HepG2 (cell line): ENCODE results near the gene MAMSTR. TPM values are rescaled to one million over a fixed set of nuclear protein-coding genes. Genes with fewer than 3 reads are reported as not detected.
A peak's percentile ranks its signal among the peaks of the same experiment; 100 is the strongest.

Experiments used
- CBX1 ChIP-seq: IDR thresholded peaks from one replicate; pipeline ENCODE4 v1.6.1; 2016; ENCODE audit warnings: antibody characterized with exemption, low read depth
- CHD2 ChIP-seq: IDR thresholded peaks from 2 replicates; pipeline ENCODE4 v1.6.1; 2011; ENCODE audit warnings: low read depth, low read length, improper control_type of control experiment
- ETV5 ChIP-seq: IDR thresholded peaks from 2 replicates; pipeline ENCODE4 v1.6.1; 2018; ENCODE audit warnings: missing biosample characterization, missing genetic modification reagents, inconsistent platforms, borderline replicate concordance
- MTA1 ChIP-seq: sonication (generic); formaldehyde crosslinking; IDR thresholded peaks from 2 replicates; pipeline ENCODE4 v1.4.0; 2020; ENCODE audit warnings: missing genetic modification reagents, mild to moderate bottlenecking, borderline replicate concordance
- NONO ChIP-seq, 2 experiments: fragments of 450-650 bp in 1 of 2; sonication (generic) in 1 of 2; formaldehyde crosslinking in 1 of 2; IDR thresholded peaks in 1 of 2; conservative IDR thresholded peaks in 1 of 2; 2 replicates each; pipeline versions ENCODE4 v1.6.1 to v1.8.0; 2017 to 2022; ENCODE audit warnings: mild to moderate bottlenecking in 1 of 2, missing genetic modification reagents in 1 of 2, moderate library complexity in 1 of 2
- RFX5 ChIP-seq: IDR thresholded peaks from 2 replicates; pipeline ENCODE4 v1.6.1; 2011; ENCODE audit warnings: low read depth, low read length, improper control_type of control experiment
- TARDBP ChIP-seq: sonication (generic); formaldehyde crosslinking; IDR thresholded peaks from 2 replicates; pipeline ENCODE4 v1.8.0; 2022; ENCODE audit warnings: mild to moderate bottlenecking, missing genetic modification reagents
- TGIF2 ChIP-seq: IDR thresholded peaks from 2 replicates; pipeline ENCODE4 v1.6.1; 2016; ENCODE audit warnings: control low read depth, missing compliant biosample characterization
- ZFX ChIP-seq: sonication (generic); formaldehyde crosslinking; IDR thresholded peaks from 2 replicates; pipeline ENCODE4 v1.4.0; 2020; ENCODE audit warnings: mild to moderate bottlenecking, low read depth, missing genetic modification reagents, moderate library complexity
- ZNF44 ChIP-seq: sonication (generic); formaldehyde crosslinking; IDR thresholded peaks from 2 replicates; pipeline ENCODE4 v1.5.1; 2020; ENCODE audit warnings: mild to moderate bottlenecking, missing genetic modification reagents
- ZNF782 ChIP-seq: sonication (generic); formaldehyde crosslinking; IDR thresholded peaks from 2 replicates; pipeline ENCODE4 v1.4.0; 2020; ENCODE audit warnings: missing genetic modification reagents, mild to moderate bottlenecking, borderline replicate concordance
- ZSCAN29 ChIP-seq: sonication (generic); formaldehyde crosslinking; conservative IDR thresholded peaks from 2 replicates; pipeline ENCODE4 v1.4.0; 2020; ENCODE audit warnings: mild to moderate bottlenecking, missing genetic modification reagents
- polyA plus RNA-seq, 8 experiments: library from polyadenylated mRNA; depleted of rRNA in 3 of 8; stranded (reverse) in 7 of 8; unstranded in 1 of 8; fragments of >200 nt; fragmentation: Illumina TruSeq in 4 of 8; extraction: Trizol in 4 of 8; gene quantifications; 2 replicates each; pipeline versions ENCODE4 v1.2.1 to v1.2.3, GENCODE V29; 2011 to 2016; ENCODE audit warnings: low read depth in 4 of 8, missing spikeins in 1 of 8, mixed read lengths in 1 of 8; ENCODE audit not compliant: insufficient read depth in 1 of 8
- total RNA-seq, 5 experiments: library from RNA; depleted of rRNA; stranded (reverse); fragments of >200 nt; fragmentation: Illumina TruSeq; extraction: Trizol; gene quantifications; 2 replicates each; pipeline ENCODE4 v1.2.3, GENCODE V29; 2016; ENCODE audit warnings: low read depth in 1 of 5
- TF ChIP-seq, protein P1 (sequence below): sonication (generic); formaldehyde crosslinking; IDR thresholded peaks from 2 replicates; pipeline ENCODE4 v1.4.0; 2020; ENCODE audit warnings: missing genetic modification reagents
- TF ChIP-seq, protein P2 (sequence below): sonication (generic); formaldehyde crosslinking; IDR thresholded peaks from 2 replicates; pipeline ENCODE4 v1.5.0; 2020; ENCODE audit warnings: missing genetic modification reagents
- TF ChIP-seq, protein P3 (sequence below): sonication (generic); formaldehyde crosslinking; IDR thresholded peaks from 2 replicates; pipeline ENCODE4 v1.5.1; 2020; ENCODE audit warnings: missing genetic modification reagents, mild to moderate bottlenecking, borderline replicate concordance
- TF ChIP-seq, protein P4 (sequence below): sonication (generic); formaldehyde crosslinking; IDR thresholded peaks from 2 replicates; pipeline ENCODE4 v1.5.1; 2020; ENCODE audit warnings: mild to moderate bottlenecking, missing genetic modification reagents, moderate library complexity

The MAMSTR gene
- total and polyA plus RNA-seq, 2 of the 13 experiments (the other 11 are each of a cell fraction or from before 2014, with no cell fraction given) = 2.2 to 2.4 TPM

DNA sequence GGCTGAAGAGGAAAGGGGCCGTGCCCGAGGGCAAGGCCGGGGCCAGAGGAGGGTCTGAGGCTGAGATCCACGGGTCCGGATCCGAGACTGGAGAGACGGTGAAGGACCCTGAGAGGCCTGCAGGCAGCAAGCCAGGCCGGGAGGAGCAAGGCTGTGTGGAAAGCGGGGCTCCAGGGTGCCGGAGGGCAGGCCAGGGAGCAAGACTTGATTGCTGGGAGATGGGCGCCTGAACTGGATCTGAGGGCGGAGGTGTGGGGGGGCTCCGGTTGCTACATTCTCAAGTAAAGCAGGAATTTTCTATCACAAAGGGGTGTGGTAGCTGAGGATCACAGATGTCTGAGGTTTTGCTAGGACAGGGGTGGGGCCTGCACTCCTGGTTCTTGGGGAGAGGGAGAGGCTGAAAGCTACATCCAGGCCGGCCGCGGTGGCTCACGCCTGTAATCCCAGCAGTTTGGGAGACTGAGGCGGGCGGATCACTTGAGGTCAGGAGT is 3.8 kb downstream of the MAMSTR start (continued):
- TF ChIP-seq, protein P1, sequence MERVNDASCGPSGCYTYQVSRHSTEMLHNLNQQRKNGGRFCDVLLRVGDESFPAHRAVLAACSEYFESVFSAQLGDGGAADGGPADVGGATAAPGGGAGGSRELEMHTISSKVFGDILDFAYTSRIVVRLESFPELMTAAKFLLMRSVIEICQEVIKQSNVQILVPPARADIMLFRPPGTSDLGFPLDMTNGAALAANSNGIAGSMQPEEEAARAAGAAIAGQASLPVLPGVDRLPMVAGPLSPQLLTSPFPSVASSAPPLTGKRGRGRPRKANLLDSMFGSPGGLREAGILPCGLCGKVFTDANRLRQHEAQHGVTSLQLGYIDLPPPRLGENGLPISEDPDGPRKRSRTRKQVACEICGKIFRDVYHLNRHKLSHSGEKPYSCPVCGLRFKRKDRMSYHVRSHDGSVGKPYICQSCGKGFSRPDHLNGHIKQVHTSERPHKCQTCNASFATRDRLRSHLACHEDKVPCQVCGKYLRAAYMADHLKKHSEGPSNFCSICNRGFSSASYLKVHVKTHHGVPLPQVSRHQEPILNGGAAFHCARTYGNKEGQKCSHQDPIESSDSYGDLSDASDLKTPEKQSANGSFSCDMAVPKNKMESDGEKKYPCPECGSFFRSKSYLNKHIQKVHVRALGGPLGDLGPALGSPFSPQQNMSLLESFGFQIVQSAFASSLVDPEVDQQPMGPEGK (CRISPR knock-in tag) = 0 out of 2 replicates have a peak, but pooled peaks have one; percentile 6
- no peak for TF ChIP-seq CHD2
- TF ChIP-seq NONO (IDR thresholded peaks at IDR 0.05) = no peak
- TF ChIP-seq NONO (CRISPR knock-in tag; conservative IDR thresholded peaks at IDR 0.05) = no peak
- TF ChIP-seq, protein P2, sequence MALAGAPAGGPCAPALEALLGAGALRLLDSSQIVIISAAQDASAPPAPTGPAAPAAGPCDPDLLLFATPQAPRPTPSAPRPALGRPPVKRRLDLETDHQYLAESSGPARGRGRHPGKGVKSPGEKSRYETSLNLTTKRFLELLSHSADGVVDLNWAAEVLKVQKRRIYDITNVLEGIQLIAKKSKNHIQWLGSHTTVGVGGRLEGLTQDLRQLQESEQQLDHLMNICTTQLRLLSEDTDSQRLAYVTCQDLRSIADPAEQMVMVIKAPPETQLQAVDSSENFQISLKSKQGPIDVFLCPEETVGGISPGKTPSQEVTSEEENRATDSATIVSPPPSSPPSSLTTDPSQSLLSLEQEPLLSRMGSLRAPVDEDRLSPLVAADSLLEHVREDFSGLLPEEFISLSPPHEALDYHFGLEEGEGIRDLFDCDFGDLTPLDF = no peak
- TF ChIP-seq ZNF44 (CRISPR knock-in tag) = no peak
- TF ChIP-seq, protein P3, sequence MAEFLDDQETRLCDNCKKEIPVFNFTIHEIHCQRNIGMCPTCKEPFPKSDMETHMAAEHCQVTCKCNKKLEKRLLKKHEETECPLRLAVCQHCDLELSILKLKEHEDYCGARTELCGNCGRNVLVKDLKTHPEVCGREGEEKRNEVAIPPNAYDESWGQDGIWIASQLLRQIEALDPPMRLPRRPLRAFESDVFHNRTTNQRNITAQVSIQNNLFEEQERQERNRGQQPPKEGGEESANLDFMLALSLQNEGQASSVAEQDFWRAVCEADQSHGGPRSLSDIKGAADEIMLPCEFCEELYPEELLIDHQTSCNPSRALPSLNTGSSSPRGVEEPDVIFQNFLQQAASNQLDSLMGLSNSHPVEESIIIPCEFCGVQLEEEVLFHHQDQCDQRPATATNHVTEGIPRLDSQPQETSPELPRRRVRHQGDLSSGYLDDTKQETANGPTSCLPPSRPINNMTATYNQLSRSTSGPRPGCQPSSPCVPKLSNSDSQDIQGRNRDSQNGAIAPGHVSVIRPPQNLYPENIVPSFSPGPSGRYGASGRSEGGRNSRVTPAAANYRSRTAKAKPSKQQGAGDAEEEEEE (CRISPR knock-in tag) = no peak
- TF ChIP-seq, protein P4, sequence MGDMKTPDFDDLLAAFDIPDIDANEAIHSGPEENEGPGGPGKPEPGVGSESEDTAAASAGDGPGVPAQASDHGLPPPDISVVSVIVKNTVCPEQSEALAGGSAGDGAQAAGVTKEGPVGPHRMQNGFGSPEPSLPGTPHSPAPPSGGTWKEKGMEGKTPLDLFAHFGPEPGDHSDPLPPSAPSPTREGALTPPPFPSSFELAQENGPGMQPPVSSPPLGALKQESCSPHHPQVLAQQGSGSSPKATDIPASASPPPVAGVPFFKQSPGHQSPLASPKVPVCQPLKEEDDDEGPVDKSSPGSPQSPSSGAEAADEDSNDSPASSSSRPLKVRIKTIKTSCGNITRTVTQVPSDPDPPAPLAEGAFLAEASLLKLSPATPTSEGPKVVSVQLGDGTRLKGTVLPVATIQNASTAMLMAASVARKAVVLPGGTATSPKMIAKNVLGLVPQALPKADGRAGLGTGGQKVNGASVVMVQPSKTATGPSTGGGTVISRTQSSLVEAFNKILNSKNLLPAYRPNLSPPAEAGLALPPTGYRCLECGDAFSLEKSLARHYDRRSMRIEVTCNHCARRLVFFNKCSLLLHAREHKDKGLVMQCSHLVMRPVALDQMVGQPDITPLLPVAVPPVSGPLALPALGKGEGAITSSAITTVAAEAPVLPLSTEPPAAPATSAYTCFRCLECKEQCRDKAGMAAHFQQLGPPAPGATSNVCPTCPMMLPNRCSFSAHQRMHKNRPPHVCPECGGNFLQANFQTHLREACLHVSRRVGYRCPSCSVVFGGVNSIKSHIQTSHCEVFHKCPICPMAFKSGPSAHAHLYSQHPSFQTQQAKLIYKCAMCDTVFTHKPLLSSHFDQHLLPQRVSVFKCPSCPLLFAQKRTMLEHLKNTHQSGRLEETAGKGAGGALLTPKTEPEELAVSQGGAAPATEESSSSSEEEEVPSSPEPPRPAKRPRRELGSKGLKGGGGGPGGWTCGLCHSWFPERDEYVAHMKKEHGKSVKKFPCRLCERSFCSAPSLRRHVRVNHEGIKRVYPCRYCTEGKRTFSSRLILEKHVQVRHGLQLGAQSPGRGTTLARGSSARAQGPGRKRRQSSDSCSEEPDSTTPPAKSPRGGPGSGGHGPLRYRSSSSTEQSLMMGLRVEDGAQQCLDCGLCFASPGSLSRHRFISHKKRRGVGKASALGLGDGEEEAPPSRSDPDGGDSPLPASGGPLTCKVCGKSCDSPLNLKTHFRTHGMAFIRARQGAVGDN (CRISPR knock-in tag) = peak; percentile 66; the same call in 1 of the 2 replicates
- no peak for TF ChIP-seq ZFX (CRISPR knock-in tag)
- TF ChIP-seq ETV5 (CRISPR knock-in tag) = no peak
- TF ChIP-seq CBX1 = no peak
- no peak for TF ChIP-seq TGIF2
- 0 out of 2 replicates have a peak, but pooled peaks have one; percentile 33 for TF ChIP-seq ZSCAN29 (CRISPR knock-in tag)
- TF ChIP-seq RFX5 = no peak
- TF ChIP-seq MTA1 (CRISPR knock-in tag) = no peak
- TF ChIP-seq TARDBP (CRISPR knock-in tag) = 0 out of 2 replicates have a peak, but pooled peaks have one; percentile 29
- TF ChIP-seq ZNF782 (CRISPR knock-in tag) = no peak
